Measurements from ENCODE around the gene SPEM1. TPM values are rescaled to one million over a fixed set of nuclear protein-coding genes. Genes with fewer than 3 reads are reported as not detected.
"Not testable (repeated sequence)": the region's sequence is repeated elsewhere in the genome, so short reads cannot be mapped to it uniquely, and the experiment has no call there.

The SPEM1 gene
- total RNA-seq, 1 donor from 2014 or later = 0.22 TPM

- intact Hi-C loops (cut with micrococcal nuclease) = no loop called here
These were observed 47.4 kb downstream of the SPEM1 start for GRCh38 chr17:7467498-7467897.

DNA sequence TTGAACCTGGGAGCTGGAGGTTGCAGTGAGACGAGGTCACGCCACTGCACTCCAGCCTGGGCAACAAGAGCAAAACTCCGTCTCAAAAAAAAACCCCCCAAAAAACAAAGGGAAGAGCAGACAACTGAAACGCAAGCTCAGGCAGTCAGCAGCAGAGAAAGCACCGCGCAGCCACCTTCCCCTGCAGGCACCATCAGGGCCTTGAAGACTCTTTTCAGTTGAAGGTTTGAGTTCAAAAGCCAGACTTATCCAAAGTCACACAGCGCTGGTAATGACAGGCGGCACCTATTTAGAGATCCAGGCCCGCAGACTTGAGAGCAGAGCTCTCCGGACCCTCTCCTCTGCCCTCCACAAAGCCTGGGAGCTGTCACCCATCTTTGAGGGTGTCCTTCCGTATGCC lies 48.2 kb downstream of the SPEM1 start:
- intact Hi-C loops (cut with micrococcal nuclease) = no loop called here

DNA sequence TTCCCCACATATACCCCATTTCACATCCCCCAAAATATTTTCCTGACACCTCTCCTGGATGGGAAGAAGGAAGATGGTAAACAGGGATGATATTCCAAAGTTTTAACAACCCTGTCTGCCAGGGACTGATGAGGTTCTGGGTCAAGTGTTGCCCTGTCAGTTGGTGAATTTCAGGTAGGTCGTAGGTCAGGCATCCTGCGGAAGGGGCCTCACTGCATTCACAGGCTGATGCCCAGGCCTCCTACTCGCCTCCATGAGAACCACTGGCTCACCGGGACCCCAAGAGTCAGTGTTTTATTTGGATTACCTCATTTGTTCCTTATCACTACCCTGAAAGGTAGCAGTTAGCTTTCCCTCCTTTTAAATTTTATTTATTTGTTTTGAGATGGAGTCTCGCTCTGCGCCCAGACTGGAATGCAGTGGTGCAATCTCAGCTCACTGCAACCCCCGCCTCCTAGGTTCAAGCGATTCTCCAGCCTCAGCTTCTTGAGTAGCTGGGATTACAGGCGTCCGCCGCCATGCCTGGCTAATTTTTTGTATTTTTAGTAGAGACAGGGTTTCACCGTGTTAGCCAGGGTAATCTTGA lies 48.8 kb downstream of the SPEM1 start:
- intact Hi-C loops (cut with micrococcal nuclease) = no loop called here

DNA sequence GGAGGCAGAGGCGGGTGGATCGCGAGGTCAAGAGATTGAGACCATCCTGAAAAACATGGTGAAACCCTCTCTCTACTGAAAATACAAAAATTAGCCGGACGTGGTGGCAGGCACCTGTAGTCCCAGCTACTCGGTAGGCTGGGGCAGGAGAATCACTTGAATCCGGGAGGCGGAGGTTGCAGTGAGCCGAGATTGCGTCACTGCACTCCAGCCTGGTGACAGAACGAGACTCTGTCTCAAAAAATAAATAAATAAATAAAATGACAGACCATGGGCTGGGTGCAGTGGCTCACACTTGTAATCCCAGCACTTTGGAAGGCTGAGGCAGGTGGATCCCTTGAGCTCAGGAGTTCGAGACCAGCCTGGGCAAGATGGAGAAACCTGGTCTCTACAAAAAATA lies 49.7 kb downstream of the SPEM1 start:
- intact Hi-C loops (cut with micrococcal nuclease) = not testable (repeated sequence)

- intact Hi-C loops (cut with micrococcal nuclease) = not testable (repeated sequence)
These were observed 50.4 kb downstream of the SPEM1 start for GRCh38 chr17:7470457-7470973.

Other genes with a start within 250 kb of the SPEM1 start
- 1.5 and 2.5 TPM in 2 replicates for gene ASGR1, start 241.0 kb upstream of the SPEM1 start, total RNA-seq
- gene DLG4, start 200.5 kb upstream of the SPEM1 start, total RNA-seq = 16.1 and 18.5 TPM in 2 replicates
- 479 and 485 TPM in 2 replicates for gene ACADVL, start 200.4 kb upstream of the SPEM1 start, total RNA-seq
- gene DVL2, start 185.8 kb upstream of the SPEM1 start, total RNA-seq = 46.8 and 46.9 TPM in 2 replicates
- 61.5 and 67.3 TPM in 2 replicates for gene PHF23, start 180.9 kb upstream of the SPEM1 start, total RNA-seq
- gene GABARAP, start 177.9 kb upstream of the SPEM1 start, total RNA-seq = 287 and 288 TPM in 2 replicates
- 167 and 170 TPM in 2 replicates for gene CTDNEP1, start 168.6 kb upstream of the SPEM1 start, total RNA-seq
- gene ELP5, start 168.1 kb upstream of the SPEM1 start, total RNA-seq = 45.0 and 50.6 TPM in 2 replicates
- 0.12 and 0.49 TPM in 2 replicates for gene CLDN7, start 157.8 kb upstream of the SPEM1 start, total RNA-seq
- 0.12 TPM in 1 of 2 replicates, not detected in the other for gene SLC2A4, start 138.6 kb upstream of the SPEM1 start, total RNA-seq
- 0.39 and 0.63 TPM in 2 replicates for gene YBX2, start 125.7 kb upstream of the SPEM1 start, total RNA-seq
- 697 and 698 TPM in 2 replicates for gene EIF5A, start 112.7 kb upstream of the SPEM1 start, total RNA-seq
- gene GPS2, start 105.0 kb upstream of the SPEM1 start, total RNA-seq = 88.7 and 90.6 TPM in 2 replicates
- 37.2 and 37.7 TPM in 2 replicates for gene NEURL4, start 91.0 kb upstream of the SPEM1 start, total RNA-seq
- gene ACAP1, start 83.8 kb upstream of the SPEM1 start, total RNA-seq = 693 and 701 TPM in 2 replicates
- 10.2 and 10.3 TPM in 2 replicates for gene KCTD11, start 68.2 kb upstream of the SPEM1 start, total RNA-seq
- 0.17 TPM in 1 of 2 replicates, not detected in the other for gene TMEM95, start 65.2 kb upstream of the SPEM1 start, total RNA-seq
- 1.1 and 1.4 TPM in 2 replicates for gene TNK1, start 39.2 kb upstream of the SPEM1 start, total RNA-seq
- 127 and 139 TPM in 2 replicates for gene PLSCR3, start 25.8 kb upstream of the SPEM1 start, total RNA-seq
- 51.6 and 53.9 TPM in 2 replicates for gene TMEM256, start 16.2 kb upstream of the SPEM1 start, total RNA-seq
- gene NLGN2, start 12.5 kb upstream of the SPEM1 start, total RNA-seq = 1.5 and 2.1 TPM in 2 replicates
- not detected in 2 replicates for gene SPEM2, start 5.3 kb downstream of the SPEM1 start, total RNA-seq
- not detected in 2 replicates for gene SPEM3, start 8.5 kb downstream of the SPEM1 start, total RNA-seq
- 16.0 and 16.3 TPM in 2 replicates for gene TMEM102, start 15.1 kb downstream of the SPEM1 start, total RNA-seq
- gene FGF11, start 19.2 kb downstream of the SPEM1 start, total RNA-seq = 15.0 and 15.4 TPM in 2 replicates
- 12.5 and 15.4 TPM in 2 replicates for gene CHRNB1, start 24.7 kb downstream of the SPEM1 start, total RNA-seq
- gene ZBTB4, start 59.3 kb downstream of the SPEM1 start, total RNA-seq = 25.2 and 26.5 TPM in 2 replicates
- not detected in 2 replicates for gene SLC35G6, start 61.1 kb downstream of the SPEM1 start, total RNA-seq
- gene POLR2A, start 64.0 kb downstream of the SPEM1 start, total RNA-seq = 208 and 222 TPM in 2 replicates
- gene TNFSF12, start 128.7 kb downstream of the SPEM1 start, total RNA-seq = 79.9 and 96.4 TPM in 2 replicates
- gene TNFSF13, start 138.4 kb downstream of the SPEM1 start, total RNA-seq = 6.0 and 6.3 TPM in 2 replicates
- gene SENP3, start 141.6 kb downstream of the SPEM1 start, total RNA-seq = 55.0 and 58.3 TPM in 2 replicates
- 8.0 TPM in 2 replicates for gene CD68, start 159.3 kb downstream of the SPEM1 start, total RNA-seq
- 85.1 and 88.0 TPM in 2 replicates for gene MPDU1, start 163.5 kb downstream of the SPEM1 start, total RNA-seq
- 0.20 and 0.27 TPM in 2 replicates for gene SOX15, start 169.8 kb downstream of the SPEM1 start, total RNA-seq
- 32.6 and 40.1 TPM in 2 replicates for gene FXR2, start 194.6 kb downstream of the SPEM1 start, total RNA-seq
- 27.4 and 29.0 TPM in 2 replicates for gene SAT2, start 207.5 kb downstream of the SPEM1 start, total RNA-seq
- gene SHBG, start 209.8 kb downstream of the SPEM1 start, total RNA-seq = not detected in 2 replicates
- 0.22 and 0.37 TPM in 2 replicates for gene ATP1B2, start 230.6 kb downstream of the SPEM1 start, total RNA-seq

All from T-helper 1 cell treated with Interleukin-12 subunit alpha and Interleukin-12 subunit beta and Interleukin-4 antibody, amounts not matched to agents 30 ng/mL and 1 ng/mL, for 36 hours (primary cell).